Activated CD4-positive, alpha-beta T cell treated with anti-CD3 and anti-CD28 coated beads for 1 hour (primary cell): ENCODE results near the gene IGLL1.

Source experiments
- DNase-seq: peaks from one replicate; pipeline ENCODE4 v3.0.0-alpha.2; 2020

IGLL1 gene

DNA sequence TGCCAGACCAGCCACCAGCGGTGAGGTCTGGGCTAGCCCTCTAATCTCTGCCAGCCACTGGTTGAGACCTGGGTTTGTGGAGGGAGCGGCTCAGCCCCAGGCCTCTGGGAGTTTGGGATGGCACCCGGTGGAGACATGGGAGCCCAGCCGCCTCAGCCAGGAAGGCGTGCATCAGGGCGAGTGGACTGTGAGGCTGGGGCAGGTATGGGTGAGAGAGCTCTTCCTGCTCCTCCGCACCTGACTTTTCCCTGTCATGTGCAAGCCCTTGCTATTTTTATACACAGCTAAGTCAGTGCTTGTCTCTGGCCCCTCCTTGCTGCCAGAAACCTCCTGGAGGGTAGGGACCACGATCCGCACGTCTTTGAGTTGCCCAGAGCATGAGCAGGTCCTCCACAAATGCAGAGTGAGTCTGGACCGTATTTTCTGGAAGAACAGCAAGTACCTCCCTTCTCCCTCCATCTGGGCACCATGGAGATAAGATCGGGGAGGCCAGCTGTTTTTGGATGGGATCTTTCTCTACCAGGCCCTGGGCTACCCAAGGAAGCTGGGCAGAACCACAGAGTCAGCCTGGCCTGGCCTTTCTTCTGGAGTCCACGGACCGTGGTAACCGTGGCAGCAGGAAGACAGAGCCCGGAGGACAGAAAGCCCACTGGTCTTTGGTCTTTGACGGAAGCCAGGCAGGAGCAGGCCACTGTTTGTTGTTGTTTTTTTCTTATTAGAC is 53.3 kb downstream of the IGLL1 start:
- no peak for DNase-seq

DNA sequence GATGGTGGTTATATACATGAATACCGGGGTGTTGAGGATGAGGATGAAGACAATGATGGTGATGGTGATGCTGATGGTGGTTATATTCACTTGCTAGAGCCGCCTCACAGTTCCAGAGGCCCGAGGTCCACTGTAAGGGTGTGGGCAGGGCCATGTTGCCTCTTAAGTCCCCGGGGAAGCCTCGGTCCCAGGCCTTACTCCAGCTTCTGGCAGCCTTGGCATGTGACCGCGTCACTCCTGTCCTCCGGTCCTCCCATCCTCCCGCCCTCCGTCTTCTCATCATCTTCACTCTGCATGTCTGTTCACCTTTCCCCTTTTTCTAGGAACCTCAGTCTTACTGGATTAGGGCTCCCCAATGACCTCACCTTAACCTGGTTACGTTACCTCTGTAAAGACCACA is 54.6 kb downstream of the IGLL1 start:
- DNase-seq = no peak

DNA sequence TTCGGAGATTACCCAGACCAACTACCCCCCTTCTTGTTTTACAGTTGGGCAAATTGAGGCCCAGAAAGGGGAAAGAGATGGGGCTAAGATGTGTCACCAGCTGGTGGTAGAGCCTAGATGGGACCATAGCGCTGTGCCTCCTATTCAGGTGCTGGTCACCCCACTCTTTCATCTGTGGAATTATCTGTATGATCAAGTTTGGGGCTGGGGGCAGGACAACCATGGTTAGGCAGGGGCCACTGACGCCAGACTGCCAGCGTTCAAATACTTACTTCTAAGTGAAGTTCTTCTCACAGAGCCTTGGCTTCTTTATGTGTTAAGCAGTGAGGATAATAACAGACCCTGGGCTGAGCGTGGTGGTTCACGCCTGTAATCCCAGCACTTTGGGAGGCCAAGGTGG is 55.9 kb downstream of the IGLL1 start:
- DNase-seq = no peak

DNA sequence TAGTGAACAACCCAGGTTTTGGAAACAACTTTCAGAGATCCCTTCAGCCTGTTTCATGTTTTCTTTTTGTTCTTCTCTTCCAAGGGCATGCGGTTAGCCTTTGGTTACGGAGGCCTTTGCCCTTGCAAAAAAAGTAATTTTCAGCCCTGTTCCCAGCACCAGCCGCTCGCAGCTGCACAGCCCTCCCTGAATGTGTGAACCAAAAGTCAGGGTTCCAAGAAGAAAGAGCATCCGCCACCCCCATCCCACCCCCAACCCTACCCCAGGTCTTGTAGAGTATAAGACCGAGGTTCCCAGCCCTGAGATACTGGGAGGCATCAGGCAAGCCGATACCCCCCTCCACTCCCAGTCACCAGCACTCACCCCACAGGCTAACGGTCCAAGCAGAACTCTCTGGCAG is 56.4 kb downstream of the IGLL1 start:
- DNase-seq = no peak
